Measurements from ENCODE around the gene TBX18.

The TBX18 gene

DNA sequence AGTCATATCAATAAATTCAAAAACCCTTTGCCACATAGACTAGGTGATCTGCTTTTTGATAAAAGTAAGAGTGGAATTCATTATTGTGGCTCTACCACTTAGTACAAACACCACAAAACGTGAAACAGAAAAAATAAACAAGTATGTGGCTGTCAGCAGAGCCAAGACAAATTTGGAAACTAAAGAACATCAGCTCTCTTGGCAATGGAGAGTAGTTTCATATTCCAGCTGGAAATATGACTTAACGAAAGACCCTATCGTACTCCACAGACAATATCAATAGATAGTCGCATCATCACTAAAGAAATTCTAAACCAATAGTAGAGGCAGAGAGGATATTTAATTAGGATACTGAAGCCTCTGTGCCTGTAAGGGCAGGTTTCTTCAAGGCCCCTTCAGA lies 20.8 kb downstream of the TBX18 start:
- no peak for DNase-seq

DNA sequence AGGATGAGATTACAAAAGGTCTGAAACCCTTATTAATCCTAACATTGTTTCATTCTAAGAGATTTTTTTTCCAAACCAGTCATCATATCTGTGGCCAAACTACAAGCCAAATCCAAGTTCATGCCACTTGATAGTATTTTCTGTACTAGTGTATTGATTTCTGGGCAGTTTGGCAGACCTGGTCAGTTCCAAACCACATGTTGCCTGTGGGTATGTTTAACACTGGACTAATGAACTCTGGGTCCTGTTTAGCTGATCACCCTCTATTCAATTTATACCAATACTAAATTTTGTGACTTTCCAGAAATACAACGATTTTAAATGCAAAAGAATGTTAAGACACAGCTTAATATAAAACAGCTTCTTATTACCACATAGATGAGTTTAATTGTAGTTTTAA lies 24.0 kb downstream of the TBX18 start:
- DNase-seq = no peak

DNA sequence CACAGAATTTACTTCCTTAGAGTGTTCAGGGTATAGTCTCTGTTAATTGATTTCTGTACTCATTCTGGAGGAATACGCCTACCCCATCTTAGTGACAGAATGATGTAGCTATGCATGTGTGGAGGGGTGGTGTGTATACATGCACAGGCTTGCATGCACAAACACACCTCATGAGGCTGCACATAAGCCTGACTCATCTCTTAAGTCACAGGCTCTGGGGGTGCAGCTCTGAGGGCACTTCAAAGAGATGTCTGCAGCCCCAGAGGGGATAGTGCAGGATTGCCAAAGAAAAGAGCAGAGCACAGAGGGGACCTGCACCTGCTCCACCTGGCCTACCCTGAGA lies 24.6 kb downstream of the TBX18 start:
- DNase-seq = no peak

DNA sequence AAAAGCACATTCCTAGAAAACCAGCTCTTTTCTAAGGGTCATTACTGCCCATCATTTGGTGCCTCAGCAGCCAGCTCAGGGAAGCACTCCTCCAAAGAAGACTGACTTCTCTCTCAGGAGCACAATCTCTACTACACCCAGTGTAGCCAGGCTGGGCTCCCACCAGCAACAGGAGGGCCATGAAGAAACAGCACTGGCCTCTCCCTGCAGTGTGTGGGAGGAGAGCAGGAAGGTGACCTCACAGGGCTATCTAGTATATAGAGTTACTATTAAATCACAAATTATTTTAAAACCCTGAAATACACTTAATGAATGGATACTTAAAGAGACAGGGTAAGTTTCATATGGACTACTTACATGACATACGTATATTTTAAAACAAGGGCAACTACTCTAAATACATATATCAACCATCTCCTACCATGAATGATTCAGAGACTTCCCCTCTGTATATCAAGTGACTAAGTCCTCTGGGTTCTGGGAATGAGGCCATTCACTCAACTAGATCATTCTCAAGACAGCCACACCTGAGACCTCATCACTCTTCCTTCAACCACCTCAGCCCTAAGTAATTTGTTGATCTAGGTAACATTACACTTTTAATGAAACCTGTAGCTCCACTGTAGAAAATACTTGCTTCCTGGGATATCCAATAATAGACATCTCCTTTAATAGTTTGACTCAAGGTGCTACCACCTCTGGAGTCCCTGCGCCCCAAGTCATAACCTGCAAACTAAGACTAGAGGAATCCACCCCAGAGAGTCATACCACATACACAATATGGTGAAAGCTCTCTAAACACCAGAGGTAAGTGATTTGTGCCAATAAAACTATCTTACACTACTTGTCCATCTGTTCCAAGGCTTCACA lies 25.2 kb downstream of the TBX18 start:
- no peak for DNase-seq

DNA sequence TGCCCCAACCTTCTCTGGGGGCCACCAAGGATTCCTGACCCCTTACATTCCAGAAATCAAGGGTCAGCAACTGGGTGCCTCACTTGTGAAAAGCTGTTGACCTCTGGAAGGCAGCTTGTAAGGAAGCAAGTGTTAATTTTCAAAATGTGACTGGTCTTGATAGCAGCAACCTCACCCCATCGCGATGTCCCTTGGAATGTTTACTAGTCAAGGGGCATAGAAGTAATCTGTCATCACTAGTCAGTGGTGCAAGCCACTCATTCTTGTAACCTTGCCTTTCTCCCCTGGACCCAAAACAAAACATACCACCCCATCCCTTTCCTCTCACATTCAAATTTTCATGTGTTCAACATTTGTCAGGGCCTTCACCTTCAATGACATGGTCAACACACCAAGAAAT lies 30.5 kb downstream of the TBX18 start:
- DNase-seq = no peak

DNA sequence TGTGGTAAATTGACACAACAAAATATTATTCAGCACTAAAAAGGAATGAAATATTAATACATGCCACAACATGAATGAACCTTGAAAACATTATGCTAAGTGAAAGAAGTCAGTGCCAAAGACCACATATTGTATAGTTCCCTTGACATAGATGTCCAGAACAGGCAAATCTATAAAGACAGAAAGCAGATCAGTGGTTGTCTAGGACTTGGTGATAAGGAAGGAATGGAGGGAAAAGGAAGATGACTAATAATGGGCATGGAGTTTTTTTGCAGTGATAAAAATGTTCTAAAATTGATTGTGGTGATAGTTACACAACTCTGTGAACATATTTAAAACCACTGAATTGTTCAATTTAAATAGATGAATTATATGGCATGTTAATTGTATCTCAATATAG lies 32.5 kb downstream of the TBX18 start:
- no peak for DNase-seq

DNA sequence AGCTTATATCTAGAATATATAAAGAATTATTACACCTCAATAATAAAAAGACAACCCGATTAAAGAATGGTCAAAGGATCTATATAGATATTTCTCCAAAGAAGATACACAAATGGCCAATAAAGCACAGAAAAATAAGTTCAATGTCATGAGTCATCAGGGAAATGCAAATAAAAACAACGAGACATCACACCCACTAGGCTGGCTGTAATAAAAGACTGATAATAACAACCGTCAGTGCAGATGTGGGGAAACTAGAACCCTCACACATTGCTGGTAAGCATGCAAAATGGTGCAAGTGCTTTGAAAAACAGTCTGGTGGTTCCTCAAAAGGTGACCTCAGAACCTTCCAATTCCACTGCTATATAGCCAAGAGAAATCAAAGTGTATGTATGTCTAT lies 33.0 kb downstream of the TBX18 start:
- DNase-seq = no peak

DNA sequence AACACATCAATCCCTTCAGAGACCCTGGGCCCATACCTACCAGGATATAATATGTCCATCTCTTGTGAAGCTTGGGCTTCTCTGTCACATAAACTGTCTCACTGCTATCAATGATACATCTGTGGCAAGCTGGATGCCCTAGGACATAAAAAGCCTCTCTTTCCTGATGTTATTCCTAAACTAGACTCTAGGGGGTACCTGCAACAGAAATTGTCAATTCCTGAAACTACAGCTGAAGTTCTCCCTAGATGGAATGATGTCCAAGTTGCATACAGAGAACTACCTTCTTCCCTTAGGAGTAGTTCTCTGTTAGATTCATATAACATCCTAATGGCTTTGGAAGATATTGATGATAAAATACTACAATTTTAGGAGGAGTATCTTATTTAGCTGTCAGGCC lies 35.8 kb downstream of the TBX18 start:
- DNase-seq = peak; percentile 5

DNA sequence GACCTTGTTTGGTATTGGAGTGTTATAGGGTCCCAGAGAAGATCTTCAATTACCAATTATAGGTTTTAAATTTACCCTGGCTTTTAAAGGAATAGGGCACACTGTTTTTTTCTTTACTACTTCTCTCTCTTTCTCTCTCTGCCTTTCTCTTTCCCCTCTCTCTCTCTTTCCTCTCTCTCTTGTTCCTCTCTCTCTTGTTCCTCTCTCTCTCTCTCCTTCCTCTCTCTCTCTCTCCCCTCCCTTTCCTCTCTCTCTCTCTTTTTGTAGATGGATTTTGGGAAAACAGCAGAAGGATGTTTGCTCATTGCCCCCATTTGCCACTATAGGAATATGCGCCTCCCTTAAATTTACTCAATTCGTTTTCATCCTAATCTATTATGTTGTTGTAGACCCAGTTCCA lies 45.2 kb downstream of the TBX18 start:
- no peak for DNase-seq

DNA sequence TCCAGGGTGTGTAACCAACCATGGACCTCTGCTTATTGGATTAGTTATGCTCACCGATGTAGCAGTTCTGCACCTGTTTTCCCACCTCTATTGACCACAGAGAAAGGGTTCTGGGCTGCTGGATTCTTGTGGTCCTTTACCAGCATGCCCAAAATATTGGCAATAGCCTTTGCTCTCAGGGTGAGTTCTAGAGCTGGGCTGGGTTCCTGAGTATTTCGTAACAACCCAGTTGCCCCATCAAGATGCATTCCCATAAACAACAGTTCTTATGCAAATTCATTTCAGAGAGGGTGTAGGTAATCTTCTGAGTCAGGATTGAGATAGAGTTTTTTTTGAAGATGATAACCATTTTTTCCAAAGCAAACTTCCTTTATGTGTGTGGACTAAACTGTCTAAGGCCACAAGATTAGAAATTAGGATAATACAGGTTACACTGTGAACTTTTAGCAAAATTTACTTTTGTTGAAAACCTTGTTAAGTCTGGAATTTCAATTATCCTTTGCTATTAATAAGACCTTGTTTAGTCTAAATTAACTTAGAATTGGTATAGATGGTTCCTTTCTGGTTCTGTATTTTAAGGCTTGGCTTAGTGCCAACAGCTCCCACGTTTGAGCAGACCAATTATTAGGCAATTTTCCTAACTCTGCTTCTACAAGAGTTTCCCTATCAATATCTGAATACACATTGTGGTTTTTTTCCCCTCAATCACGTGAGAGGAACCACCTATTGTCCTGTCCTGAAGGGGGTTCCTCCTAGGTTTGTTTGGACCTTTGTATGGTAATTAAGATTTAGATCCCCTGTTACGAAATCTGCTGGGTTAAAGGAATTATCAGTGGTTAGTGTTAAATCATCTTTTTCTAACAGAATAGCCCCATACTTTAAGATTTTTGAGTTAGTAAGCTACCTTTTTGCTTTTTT lies 46.1 kb downstream of the TBX18 start:
- DNase-seq = no peak

DNA sequence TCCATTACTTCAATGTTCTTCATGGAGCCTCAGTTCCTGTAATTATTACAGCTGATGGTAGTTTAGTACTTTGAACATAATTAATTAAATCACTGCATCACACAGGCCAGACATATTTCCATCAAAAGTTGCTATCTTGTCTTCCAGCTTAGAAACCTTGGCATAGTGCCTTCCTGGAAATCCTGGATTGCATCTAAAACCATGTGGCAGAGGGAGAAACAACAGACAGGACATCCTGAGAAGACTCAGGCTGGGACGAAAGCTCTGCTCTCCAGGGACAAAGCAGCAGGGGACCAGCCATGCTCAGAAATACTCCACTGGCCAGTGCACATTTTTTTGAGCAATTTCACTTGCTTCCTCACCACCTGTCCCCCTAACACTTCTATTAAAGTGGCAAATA lies 55.3 kb downstream of the TBX18 start:
- DNase-seq = no peak

DNA sequence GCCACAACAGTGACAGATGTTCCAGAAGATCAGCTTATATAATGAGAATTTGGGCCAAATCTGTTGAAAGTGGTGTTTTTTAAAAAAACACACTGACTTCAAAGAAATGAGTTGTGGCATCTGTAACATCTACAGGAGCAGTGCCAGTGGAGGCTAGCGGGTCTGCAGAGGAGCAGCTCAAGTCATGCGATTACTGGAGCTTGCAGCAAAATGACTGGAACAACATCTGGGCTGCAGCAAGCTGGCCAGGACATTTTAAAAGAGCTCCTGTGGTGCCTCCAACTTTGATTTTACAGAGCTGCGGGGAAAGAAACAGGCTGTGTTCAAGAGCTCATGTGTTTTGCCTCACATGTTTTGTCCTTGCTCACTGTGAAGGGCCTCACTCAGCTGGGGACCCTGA lies 57.2 kb downstream of the TBX18 start:
- no peak for DNase-seq

DNA sequence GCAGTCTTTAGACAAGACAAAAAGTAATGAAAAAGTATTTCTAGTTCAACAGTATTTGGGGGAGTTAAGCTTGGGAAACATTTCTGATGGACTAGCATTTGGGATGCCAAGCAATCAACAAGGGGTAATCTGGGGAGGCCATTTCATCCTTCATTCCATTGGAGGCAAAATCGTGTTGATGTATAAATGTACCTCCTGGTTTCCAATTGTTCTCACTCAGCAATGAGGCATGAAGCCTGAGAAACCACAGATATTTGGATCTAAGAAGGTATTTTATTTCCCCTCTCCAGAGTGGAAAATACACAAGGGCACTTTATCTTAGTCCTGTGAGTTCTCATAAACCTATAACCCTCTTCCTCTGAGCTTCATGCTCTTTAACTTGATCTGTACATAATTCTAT lies 68.2 kb downstream of the TBX18 start:
- no peak for DNase-seq

DNA sequence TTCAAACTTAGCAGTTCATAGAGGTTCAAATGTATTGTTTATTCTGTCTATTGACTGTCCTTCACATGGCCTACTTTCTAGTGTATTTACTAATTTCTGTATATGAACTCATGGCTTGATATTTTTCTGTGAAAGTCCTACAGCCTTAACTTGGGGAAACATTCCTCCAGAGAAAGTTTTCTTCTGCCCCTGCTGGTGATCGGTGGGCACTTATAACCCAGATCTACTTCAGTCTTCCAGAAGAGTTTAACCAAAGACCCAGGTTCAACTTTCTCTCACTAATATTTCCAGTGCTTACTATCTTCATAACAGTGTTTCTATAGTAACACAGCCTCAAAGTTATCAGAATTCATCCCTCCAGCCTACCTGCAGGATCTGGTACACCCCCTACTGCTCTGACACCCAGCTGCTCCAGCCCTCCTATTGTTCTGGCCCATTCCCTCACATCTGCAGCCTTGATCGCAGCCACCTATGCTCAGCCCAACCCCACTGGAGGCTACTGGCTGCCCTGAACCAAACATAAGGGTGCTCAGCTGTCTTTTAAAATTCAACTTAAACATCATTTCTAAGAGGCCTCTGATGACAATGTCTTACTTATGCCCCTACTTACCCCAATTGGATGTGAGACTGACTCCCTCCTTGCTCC lies 72.3 kb downstream of the TBX18 start:
- no peak for DNase-seq

DNA sequence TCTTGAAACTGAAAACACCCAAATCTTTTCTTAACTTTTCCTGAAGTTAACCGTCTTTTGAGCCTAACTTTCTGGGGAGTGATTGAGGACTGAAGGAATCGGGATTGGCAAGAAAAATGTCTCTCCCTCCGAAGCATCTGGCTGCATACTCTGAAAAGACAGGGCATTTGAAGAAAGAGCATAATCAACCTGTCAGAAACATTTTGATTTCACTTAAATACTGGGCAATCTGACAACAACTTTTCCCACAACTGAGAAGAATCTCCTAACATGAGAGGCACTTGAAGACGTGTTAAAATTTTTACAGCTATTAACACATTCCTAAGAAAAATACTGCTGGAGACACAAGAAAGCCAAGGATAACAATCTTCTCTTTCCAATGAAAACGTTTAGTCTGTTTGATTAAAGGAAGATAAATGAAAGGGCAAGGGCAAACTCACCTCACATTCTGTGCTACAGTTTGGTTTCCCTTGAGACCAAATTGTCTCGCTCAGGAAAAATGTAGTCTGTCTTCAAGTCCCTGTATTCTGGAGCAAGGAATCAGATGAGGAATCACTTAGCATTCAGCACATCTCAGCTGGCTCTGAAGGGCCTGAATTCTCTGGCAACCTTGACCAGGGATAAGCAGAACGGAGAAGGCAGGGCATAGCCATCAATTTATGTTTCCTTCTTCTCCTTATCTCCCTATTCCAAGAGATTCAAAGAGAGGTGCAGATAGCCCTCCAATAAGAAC lies 76.1 kb downstream of the TBX18 start:
- no peak for DNase-seq

DNA sequence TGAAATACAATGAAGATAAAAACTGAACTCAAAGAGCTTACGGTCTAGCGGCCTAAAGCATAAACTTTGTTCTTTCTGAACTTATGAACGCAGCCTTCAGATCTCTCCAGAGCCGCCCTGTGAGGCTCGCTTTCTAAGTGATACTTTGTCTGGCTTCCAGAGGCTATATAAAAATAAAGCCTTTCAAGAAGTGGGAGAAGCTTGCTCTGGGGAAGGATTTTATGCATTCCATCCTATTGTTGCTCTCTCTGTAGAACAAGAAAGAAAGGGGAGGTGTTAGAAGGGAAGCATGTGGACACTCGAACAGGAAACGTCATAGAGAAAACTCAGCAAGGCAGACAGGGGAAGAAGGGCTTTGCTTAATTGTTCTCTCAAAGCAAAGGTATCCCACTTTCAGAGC lies 77.0 kb downstream of the TBX18 start:
- no peak for DNase-seq

DNA sequence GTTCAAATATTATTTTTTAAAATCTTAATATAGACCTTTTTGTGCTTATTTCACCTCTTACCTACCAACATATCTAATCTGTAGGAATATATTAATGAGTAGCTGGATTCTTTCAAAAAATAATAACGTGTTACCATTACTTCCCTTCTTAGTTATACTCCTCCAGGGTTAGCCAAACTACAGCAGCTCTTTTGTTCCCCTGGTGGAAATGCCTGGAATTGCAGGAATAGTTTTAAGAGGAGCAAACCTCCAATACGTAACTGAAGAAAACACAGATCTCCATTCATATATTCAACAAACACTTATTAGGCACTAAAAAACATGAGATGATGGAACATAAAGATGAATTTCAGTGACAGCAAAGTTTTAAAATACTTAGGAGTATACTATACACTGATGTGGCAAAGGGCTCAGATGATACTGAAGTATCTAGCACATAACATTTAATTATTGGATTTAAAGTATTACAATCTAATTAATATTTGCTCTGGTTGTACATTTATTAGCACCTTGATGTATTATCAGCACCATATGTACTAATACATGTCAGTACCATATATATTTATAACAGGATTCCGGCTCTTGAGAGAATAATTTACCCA lies 78.3 kb downstream of the TBX18 start:
- DNase-seq = peak; percentile 7

DNA sequence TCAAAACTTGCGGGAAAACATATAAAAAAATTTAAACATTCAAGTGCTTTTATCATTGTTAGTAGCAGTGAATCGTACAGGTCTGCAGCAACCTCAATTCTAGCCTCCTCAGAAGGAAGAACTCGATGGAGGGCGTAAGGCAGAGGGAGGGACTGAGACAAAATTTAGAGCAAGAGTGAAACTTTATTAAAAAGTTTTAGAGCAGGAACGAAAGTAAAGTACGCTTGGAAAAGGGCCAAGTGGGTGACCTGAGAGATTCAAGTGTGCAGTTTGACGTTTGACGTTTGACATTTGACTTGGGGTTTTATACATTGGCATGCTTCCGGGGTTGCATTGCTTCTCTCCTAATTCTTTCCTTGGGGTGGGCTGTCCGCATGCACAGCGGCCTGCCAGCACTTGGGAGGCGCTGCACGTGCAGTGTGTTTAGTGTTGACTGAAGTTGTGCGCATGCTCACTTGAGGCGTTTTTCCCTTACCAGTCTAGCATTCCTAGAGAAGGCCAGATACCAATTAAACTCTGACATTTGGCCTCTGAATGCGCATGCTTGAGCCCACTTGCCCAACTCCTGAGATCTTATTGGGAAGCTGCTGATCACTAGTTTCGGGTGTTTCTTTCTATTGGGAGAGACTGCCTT lies 82.6 kb downstream of the TBX18 start:
- DNase-seq = no peak

DNA sequence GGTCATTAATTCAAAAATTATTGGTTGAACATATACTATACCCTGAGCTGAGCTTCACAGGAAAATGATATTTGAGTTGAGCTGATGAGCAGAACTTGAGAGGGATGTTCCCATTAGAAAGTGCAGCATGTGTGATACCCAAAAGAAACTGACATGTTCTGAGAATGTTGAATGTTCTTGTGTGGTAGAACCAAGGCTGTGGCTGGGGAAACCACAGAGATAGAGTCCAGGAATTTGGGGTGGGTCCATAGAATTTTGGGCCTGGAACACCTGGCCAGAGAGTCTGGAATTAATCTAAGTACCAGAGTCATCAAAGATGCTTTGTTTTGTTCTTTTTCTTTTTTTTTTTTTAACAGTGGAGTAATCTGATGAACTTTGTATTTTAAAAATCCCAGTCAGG lies 88.7 kb downstream of the TBX18 start:
- DNase-seq = no peak

DNA sequence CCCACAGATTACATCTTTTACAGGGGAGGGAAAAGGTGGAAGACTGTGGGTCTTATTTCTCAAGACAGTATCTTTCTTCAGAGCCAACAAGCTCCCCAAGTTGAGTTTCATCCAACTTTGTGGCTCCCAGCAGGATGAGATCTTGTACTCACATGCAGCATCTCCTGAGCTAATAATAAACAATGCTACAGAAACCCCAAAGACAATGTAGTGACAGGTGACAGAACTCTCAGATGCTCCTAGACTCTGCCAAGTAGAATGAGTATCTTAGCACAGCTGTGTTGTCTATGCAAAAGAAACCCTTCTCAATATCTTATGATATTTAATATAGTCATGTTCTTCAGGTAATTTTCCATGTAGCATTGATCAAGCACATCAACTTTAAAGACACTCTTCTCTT lies 90.0 kb downstream of the TBX18 start:
- no peak for DNase-seq

DNA sequence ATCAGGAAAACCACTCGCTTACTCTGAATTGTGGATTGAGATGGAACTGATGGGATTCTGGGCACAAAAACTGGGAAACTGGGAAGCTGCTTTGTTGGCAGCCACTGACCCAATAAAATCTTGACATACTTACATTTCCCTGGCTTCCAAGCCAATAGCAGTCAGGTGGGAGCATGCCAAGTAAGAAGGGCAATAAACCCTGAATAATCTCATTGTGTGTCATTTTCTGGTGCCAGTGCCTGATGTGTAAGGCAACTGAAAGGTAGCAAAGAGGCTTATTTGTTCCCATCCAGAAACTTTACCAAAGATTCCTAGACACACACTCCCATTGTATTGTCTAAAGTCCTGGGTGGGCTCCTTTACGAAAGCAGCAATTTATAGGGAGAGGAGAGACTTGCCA lies 93.2 kb downstream of the TBX18 start:
- DNase-seq = no peak

DNA sequence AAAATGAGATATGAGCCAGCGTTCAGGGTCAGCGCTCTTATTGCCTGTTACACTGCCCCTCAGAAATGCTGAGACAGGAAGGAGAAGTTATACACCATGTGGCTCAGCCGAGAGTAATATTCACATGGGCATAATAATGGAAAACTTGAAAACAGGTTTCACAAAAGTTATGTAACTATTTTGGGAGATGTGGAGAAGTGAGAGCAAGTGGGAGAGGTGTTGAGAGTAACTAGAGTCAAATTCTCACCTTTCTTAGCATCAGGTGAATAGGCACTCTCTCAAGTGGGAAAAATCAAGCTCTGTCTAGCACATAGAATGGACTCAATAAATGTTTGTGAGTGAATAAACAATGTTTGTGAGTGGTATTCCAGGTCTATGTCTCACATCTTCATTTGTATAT lies 94.5 kb downstream of the TBX18 start:
- no peak for DNase-seq

Measured in NCI-H1694 treated with DMSO at 0.1 percent for 48 hours (cell line).